GM18498 (cell line): ENCODE data around the gene BPIFB1.

Experiments
- ATAC-seq: cut with Tn5 transposase; IDR thresholded peaks from one replicate; pipeline ENCODE4 v1.9.1; 2021; ENCODE audit warnings: mild to moderate bottlenecking, moderate library complexity; ENCODE audit not compliant: unreplicated experiment

The BPIFB1 gene

DNA sequence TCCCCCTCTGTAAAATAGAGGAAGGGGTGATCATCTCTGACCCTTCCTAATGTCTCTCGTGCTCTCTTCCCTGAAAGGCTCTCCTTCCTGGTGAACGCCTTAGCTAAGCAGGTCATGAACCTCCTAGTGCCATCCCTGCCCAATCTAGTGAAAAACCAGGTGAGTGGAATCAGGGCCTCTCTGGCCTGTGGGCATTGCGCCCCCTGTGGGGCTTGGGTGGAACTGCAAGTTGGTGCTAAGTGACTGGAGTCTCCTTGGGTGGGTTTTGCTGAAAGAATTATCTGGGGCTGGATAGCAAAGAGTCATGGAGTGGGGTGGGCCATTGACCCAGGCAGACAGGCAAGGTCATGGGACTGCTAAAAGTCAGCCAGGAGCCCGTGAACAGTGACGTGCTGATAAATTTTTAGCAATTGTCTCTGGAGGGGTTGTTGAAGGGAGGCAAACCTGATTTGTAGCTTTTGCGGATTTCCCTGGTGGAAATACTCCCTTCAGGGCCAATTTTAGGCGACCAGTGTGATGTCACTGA is 8.9 kb downstream of the BPIFB1 start:
- no peak for ATAC-seq

DNA sequence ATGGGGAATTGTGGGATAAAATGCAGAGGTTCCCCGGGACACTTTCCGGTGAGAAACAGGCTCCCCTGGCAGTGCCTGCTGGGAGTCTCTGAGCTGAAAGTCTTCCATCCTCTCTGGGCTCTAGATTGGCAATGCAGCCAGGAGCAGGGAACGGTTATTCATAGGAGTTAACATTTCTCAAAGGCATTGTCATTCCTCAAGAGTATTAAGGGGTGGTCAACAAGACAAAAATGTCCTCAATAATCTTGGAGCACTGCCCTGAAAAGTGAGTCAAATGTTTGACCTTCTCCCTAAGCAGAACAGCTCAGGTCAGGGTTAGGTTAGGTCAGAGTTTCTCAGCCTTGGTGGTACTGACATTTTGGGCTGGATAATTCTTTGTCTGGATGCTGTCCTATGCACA is 13.2 kb downstream of the BPIFB1 start:
- ATAC-seq = no peak

DNA sequence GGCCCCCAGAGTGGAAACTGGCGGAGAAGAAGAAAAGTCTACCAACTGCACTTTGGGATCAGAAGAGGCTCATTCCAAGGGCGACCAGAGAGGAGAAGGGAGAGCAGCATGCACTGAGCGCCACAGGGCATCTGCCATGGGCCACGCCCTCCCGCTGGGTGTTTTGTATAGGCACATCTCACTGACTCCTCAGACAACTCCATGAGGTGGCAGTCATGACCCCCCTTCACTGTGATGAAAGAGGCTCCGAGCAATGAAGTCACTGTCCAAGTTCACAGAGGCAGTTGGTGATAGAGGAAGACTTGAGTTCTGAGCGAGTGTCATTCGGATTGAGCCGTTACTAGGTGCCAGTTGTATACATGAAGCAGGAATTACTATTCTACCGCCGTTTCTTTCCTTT is 15.4 kb downstream of the BPIFB1 start:
- no peak for ATAC-seq

DNA sequence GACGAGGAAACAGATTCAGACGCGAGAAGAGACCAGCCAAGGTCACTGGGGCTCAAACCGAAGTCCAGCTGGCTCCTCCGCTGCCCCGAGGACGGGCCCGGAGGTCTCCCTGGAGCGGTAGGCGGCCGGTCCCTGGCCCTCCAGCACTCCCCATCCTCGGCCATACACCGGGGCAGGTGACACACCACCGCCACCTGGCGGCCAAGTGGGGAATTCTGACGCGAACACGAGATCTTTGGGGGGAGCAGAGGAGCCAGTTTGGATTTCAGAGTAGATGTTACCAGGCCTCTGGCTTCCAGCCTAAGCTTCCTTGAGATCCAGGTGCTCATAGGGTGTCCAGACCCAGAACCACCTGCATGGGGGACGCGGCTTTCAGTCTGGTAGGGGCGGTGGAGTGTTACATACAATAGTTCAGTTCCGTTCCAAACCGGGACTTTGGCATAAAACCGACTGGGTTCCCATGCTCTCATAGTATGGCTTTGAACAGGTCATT is 16.1 kb downstream of the BPIFB1 start:
- ATAC-seq = no peak

DNA sequence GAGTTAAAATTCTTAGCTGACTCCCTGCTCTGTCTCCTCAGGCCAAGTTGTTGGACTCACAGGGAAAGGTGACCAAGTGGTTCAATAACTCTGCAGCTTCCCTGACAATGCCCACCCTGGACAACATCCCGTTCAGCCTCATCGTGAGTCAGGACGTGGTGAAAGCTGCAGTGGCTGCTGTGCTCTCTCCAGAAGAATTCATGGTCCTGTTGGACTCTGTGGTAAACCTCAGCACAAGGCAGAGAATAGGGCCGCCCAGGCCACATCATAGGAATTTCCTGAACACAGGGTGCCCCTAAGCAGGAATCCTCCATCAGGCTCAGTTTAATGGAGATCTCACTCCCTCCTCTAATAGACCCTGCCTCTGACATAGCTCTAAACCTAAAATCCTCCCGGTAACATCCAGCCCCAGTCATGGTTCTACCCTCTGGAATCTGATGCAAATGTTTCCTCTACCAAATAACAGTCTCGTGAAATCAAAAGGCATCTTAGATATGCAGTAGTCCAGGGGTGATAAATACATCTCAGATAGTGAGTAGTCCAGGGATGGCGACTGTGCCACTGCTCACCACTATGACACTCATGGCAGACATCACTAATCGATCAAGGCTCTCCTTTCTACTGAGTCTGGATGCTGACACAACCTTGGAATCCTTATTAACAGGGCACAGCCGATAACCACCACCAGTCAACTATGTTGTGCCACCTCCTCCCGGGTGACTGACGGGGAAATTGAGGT is 18.3 kb downstream of the BPIFB1 start:
- no peak for ATAC-seq

DNA sequence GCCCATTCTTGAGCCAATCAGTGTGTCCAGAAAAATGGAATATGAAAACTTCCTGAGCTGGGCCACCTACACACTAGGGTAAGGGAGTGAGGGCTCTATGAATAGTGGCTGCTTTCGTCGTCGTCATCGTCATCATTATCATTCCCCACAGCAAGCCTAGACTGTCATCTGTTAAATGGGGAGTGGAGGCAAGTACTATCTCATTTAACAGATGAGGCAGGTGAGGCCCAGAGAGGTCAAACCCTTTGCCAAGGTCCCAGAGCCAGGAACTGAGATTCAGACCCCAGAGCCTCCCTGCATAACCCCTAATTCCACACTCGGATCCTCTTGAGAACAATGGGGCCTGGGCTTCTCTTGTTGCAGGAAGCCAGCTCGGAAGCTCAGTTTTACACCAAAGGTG is 20.6 kb downstream of the BPIFB1 start:
- no peak for ATAC-seq

DNA sequence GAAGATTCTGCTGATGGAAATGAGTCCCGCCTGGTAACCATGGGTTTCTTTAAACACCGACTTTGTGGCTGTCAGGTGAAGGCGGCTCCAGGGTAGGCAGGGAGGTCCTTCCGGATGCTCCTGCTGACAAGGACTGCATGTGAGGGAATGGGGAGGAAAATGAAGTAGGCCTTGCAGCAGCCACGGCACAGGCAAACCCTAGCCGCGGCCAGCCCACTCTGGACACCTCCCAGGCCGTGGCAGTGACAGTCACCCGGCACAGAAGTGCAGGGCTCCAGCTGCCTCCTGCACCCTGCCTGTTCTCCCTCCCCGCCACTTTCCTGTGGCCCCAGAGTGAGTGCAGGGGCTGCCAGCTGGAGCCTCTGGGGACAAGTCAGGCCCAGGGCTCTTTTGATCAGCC is 21.0 kb downstream of the BPIFB1 start:
- no peak for ATAC-seq

DNA sequence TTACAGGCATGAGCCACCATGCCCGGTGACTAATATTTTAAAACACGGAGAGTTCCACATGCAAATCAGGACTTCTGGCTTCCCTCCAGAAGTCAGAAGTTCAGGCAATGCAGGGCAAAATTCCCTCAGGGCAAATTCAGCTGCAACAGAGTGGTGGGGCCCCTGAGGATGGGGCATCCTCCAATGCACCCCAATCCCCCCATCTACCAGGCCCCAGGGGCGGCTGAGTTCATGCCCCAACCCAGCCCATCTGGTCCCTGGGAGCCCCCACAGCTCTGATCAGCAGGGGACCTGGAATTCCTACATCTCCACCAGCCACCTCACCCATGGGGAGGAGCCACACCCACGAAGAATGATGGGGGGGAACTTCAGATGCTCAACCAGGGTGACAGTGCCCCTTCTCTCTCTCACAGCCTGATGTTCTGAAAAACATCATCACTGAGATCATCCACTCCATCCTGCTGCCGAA is 22.6 kb downstream of the BPIFB1 start:
- ATAC-seq = no peak

DNA sequence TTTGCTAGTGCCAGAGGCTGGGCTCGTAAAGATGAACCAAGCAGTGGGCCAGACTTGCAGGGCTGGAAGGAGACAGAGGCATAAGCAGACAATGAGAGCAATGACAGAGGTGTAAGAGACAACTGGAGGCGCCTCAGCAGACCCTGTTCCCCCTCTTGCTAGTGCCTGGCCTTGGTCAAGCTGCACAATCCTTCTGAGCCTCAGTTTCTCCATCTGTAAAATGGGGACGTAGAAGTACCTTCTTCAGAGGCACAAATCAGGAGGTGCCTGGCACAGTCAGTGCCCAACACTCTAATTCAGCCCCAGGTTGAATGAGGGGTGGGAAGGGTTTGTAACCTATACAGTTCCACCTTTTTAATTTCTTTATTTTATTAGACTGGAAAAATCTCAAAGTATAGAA is 23.2 kb downstream of the BPIFB1 start:
- ATAC-seq = no peak

DNA sequence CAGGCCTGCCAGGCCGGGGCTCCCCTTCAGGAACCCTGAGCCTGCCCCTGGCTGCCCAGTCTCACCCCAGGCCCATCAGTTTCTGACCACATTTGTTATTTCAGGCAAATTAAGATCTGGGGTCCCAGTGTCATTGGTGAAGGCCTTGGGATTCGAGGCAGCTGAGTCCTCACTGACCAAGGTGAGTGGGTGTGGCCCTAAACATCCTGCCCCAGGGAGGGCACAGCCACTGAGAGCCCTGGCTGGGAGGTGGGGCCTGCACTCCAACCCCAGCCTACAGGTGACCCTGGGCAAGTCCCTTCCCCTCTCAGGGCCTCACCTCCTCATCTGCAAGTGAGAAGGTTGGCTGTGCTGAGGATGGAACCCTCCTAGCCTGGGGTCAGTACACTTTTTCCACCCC is 23.8 kb downstream of the BPIFB1 start:
- no peak for ATAC-seq

DNA sequence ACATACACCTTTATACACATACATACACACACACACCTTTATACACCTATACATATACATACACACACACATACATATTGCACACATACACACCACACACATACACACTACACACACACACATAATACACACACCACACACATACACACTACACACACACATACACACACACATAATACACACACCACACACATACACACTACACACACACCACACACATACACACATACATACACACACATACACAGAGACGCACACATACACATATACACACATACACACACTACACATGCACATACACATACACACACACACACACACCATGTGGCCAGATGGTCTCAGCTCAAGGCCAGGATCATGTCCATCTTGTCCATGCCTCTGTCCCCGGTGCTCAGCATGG is 25.7 kb downstream of the BPIFB1 start:
- no peak for ATAC-seq

DNA sequence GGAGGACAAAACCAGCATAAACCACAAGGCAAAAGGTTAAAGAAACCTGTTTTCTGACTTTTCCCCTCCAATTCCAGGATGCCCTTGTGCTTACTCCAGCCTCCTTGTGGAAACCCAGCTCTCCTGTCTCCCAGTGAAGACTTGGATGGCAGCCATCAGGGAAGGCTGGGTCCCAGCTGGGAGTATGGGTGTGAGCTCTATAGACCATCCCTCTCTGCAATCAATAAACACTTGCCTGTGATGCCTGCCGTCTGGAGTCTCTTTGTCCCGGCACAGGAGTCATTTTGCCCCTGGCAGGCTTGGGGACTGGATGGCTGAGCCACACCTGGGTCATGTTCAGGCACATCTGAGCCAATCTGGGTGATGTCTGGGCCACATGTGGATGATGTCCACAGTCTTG is 26.6 kb downstream of the BPIFB1 start:
- ATAC-seq = no peak

DNA sequence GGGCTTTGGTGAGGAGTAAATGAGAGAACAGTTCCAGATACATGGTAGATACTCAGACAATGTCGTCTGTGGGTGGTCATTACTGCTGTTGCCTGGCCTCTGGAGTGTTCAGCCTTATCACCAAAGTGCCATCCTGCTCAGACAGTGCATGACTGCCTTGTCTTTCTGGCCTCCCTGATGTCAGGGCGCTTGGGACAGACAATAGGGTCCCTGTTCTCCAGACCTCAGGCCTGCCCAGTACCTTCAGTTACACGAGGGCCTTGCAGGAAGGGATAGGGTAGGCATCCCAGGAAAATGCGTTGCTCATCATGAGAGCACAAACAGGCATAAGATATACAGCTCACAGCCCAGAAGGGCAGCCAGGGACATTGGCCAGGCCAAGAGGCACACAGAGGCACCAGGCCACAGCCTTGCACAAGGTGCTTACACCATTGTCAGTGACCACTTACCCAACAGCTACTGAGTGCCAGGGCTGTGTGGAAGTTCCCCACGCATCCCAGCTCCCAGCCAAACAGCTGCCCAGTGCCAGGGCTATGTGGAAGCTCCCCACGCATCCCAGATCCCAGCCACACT is 27.4 kb downstream of the BPIFB1 start:
- ATAC-seq = no peak

DNA sequence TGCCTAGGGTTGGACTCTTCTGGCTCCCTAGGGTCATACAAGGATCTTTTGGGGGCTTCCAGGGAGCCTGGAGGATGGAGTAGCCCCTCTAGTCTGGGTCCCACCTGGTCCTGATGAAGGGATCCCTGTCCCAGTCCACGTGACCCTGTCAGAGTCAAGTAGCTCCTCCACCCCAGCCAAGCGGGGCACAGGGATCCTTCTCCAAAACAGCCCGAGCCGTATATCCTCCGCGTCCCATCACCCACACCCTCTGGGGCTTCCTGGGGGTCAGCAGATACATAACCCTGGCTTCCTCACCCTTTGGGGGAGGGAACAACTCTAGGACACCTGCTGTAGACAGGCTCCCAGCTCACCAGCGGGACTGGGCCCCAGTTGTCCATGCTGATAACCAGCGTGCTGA is 28.0 kb downstream of the BPIFB1 start:
- no peak for ATAC-seq

DNA sequence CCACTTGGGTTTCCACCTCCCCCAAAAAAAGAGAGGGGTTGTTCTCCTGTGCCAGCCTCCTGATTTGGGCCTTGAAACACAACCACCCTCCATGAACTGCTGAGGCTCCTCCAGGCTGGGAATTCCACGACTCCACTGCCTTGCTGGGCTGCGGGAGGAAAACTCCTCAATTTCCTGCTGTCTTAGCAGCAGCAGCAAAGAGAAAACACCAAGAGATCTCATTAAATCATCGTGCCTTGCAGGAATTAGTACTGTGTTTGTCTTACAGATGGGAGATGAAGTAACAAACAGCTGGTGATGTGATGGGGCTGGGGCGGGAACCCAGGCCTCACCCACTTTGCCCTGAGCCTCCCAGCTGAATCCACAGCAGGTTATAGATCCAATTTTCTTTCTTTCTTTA is 29.0 kb downstream of the BPIFB1 start:
- ATAC-seq = no peak

DNA sequence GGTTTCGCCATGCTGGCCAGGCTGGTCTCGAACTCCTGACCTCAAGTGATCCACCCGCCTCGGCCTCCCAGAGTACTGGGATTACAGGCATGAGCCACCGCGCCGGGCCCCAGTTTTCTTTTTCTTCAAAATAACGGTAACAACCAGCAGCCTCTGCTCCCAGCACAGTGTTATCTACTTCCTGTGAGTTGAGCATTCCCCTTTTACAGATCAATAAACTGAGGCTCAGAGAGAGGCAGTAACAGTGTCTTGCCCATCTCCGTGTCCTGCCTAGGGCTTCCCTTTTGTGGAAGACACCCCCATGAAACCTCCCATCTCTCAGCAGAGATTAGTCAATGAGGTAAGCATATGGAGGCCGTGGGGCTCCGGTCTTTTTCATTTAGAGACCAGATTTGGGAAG is 29.6 kb downstream of the BPIFB1 start:
- ATAC-seq = no peak

DNA sequence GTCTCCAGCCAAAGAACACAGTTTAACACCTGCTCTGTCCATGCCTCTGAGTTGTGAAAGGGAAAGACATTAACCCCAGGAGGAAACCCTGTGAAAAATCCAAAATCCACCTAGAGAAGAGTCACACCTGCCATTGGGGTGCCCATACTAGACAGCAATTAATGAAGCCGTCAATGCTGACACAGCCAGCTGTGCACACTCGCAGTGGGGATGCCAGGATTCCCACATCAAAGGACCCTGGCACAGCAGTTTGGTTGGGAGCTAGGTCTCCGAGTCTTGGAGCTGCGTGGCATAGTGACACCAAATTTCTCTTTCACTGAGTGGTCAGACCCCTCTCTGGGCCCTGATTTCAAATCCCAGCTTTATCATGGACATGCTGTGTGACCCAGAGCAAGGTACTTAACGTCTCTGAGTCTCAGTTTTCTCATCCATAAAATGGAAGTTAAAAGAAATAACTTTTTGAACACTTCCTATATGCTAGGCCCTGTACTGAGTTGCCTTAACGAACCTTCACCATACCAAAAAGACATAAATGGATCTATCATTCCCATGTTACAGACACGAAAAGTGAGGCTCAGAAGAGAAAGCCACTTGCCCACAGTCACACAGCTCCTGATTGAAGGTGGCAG is 30.8 kb downstream of the BPIFB1 start:
- no peak for ATAC-seq

DNA sequence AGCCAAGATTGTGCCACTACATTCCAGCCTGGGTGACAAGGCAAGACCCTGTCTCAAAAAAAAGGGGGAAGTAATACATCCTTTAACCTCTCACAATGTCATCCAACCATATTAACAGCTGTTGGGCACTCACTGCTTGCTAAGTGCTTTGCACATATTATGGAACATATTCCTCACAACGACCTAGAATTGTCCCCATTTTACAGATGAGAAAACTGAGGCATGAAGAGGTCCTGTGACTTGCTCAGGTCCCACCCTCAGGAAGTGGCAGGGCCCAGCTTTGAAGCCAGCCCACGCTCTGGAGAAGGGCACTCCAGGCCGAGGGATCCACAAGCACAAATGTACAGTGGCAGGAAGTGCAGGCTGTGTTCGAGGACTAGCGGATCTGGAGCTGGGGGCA is 33.3 kb downstream of the BPIFB1 start:
- ATAC-seq = no peak

DNA sequence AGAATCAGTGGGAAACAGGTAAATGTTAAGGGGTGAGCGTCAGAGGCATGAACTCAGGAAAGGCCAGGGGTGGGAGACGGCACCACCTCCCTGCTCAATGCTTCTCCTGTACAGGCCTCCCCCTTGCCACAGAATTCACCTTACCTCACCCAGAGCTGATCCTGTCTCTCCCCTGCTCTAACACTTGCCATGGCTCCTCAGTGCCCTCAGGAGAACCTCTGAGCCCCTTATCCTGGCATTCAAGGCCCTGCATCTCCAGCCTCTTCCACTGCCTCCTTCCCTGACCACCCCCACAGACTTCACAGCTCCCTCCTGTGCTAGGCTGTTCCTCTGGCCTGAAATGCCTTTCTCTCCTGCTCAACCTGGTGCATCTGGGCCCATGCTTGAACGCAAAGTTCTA is 33.9 kb downstream of the BPIFB1 start:
- ATAC-seq = no peak

DNA sequence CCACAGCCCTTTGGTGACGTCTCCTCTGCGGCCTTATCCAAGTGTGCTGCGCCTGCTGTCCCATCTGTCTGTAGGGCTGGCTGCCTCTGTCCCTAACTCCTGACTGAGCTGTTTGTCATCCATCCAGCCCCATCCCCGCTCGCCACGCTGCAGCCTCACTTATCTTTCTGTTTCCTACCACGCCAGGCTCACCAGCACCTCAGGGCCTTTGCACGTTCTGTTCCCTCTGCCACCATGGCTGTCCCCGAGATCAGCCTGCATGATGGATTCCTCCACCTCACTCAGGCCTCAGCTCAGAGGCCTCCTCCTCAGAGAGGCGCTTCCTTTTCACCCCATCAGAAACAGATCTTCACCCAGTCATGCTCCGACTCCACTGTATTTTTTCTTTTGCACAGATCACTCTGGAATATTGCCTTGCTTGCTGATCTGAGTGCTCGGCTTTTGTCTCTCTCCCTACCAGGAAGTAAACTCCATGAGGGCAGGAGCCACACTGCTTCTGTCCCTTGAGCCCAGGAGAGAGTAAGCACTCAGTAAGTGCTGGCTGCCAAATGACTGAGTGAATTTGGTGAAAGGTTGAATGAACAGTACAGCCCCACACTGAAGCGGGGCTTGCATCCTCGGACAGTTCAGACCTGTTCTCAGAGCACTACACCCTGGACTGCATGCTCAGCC is 34.5 kb downstream of the BPIFB1 start:
- no peak for ATAC-seq

DNA sequence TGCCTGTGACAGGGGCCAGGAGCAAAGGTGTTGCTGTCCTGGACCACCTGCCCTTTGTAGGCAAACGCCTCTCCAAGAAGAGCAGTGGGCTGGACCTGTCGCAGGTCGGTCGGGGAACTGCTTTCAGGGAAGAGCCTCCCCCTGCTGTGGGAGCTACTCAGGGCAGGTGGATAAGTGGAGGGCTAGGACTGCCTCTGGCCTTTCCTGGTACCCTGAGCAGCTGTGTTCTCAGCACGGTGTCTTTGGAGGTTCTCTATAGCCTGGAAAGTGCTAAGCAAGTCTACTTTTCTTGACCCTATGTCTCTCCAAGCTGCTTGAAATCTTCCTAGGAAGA is 35.0 kb downstream of the BPIFB1 start:
- no peak for ATAC-seq

DNA sequence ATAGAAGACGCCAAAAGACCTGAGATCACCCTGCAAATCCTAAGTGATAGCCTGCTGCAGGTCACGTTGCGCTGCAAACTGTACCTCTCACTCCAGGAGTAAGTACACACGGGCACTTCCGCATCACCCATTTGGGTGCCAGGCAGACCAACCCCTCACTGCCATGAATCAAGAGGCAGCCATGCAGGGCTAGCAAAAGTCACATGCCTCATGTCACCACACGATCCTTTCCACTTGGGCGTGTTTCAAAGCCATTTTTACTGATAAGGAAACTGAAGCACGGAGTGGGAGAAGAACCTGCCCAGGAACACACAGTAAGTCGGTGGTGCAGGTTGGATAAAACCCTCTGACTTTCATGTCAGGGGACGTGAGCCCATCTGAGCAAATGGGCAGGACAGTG is 37.0 kb downstream of the BPIFB1 start:
- ATAC-seq = no peak
